Fibroblast of villous mesenchyme (primary cell): ENCODE measurements around the gene TECTA. TPM values are rescaled to one million over a fixed set of nuclear protein-coding genes. Genes with fewer than 3 reads are reported as not detected.

Experiments used
- DNase-seq: peaks from one replicate; pipeline ENCODE4 v3.0.0-alpha.2; 2010; ENCODE audit warnings: low read depth
- H3K4me3 ChIP-seq: 2 replicates; pipeline ENCODE4 v1.5.1; 2011; ENCODE audit warnings: low read depth, mild to moderate bottlenecking, low read length
- CTCF ChIP-seq: IDR thresholded peaks from 2 replicates; pipeline ENCODE4 v1.5.1; 2012; ENCODE audit warnings: low read depth, mild to moderate bottlenecking, low read length; ENCODE audit not compliant: insufficient read depth
- total RNA-seq: library from RNA; depleted of rRNA; stranded (reverse); fragments of >200 nt; gene quantifications from 2 replicates; pipeline ENCODE4 v1.2.3, GENCODE V29; 2012

TECTA gene
- total RNA-seq, 1 donor: under 0.01 TPM

DNA sequence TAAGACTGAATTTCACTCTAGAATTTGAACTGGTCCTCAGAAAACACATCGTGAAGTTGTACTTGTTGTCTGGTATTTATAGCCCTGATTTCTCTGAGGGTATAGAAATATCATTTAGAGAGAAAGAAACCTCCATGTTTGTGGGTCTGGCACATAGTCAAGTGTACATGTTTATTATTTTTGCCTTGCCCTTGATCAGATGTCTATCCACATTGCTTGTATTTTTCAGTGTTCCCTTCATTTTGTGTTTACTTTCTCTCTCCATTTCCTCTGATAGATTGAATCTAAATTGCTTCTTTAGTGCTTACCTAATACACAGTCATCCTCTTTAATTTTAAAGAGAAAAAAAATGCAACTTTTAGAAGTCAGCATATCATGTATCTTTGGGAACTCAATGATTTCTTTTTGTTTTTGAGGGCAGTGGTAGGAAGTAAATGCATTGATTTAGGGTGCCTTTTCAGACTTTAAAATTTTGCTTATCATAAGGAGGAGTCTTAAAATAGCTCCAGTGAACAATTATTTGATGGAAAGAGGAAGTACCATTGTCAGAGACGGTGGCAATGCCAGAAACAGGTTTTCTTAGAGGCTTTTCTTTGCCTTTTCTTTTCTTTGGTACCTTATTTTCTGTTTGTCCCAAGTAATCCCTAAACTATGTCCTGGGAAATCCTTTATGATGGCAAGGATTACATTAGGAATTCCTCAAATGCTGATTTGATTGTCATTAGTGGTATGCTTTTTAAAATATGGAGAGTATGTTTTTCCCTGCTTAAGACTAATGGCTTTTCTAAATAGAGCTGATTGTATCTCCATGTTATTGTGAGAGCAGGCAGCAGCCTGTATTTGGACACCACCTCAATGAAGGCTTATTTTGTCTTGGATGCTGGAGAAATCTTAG is 29.8 kb upstream of the TECTA start:
- DNase-seq: no peak
- no peak for TF ChIP-seq CTCF
- no peak overlapping the region for H3K4me3 ChIP-seq

DNA sequence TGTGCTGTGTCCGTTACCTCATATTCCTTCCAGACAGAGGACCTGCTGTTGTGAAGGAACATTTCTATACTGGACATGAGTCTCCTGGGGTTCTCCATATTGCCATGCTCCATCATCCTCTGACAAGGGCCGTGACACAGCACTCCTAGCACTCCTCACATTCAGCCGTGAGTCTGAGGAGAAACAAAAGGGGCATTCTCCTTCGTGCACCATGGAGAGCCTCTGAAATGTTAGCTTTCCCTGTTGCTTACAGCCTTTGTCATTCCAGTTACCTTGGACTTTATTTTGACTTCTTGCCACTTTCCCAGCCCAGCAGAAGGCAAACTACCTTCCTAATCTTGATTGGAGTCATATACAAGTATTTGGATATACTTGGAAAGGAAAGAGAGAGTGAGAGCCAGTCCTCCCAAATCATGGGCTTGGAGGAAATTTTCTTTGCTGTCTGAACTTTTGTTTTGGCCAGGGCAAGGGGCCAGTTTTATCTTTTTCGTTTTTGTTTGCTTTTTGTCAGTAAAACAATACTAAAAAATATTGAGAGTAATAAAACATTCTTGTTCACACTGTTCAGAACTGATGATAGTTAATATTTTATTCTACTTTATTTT is 29.1 kb upstream of the TECTA start:
- no peak for DNase-seq
- H3K4me3 ChIP-seq: no peak overlapping the region
- TF ChIP-seq CTCF: no peak

DNA sequence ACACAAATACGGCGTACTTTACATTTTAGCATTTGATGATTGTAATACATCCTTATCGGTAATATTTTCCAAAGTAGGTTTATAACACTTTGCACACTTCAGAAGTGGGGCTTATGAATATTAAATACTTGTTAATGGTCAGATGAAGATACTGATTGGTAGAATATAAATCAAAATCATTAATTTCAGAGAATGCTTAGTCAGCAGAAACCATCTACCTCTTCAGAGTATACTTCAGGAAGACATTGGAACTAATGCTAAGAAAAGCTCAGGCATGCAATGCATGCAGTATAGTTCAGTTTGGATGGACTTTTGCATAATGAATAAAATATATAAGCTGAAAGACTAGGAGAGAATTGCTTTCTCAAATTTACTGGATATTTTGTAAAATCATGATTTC is 19.7 kb upstream of the TECTA start:
- no peak for DNase-seq
- no peak for TF ChIP-seq CTCF

GRCh38 chr11:121082219-121082618 is 18.8 kb upstream of the TECTA start:
- no peak for DNase-seq
- no peak for TF ChIP-seq CTCF
- no peak overlapping the region for H3K4me3 ChIP-seq

More for the DNA sequence above, 19.7 kb upstream of the TECTA start:
- H3K4me3 ChIP-seq: no peak overlapping the region

DNA sequence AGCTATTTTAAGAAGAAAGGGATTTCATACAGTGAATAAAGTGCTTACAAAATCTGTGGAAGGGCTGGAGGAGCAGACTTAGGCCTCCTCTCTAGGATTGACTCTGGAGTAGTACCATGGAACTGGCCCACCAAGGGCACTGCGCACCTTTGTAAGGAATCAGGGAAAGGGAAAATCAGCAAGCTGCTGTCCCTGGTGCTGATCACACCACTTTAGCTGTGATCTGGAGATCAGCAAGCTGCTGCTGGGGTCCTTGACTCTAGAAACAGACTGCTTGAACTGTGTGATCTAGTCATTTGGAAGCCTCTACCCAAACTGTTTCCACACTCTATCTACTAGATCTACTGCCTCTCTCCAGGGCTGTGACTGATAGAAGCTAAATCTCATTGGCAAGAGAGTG is 18.4 kb upstream of the TECTA start:
- TF ChIP-seq CTCF: no peak
- no peak overlapping the region for H3K4me3 ChIP-seq
- no peak for DNase-seq

GRCh38 chr11:121086866-121087265 is 14.2 kb upstream of the TECTA start:
- no peak overlapping the region for H3K4me3 ChIP-seq
- no peak for TF ChIP-seq CTCF
- DNase-seq: peak; percentile 58

GRCh38 chr11:121089566-121089965 is 11.5 kb upstream of the TECTA start:
- no peak for TF ChIP-seq CTCF
- no peak overlapping the region for H3K4me3 ChIP-seq
- no peak for DNase-seq
